Globus pallidus (tissue), 1 donor: ENCODE measurements around the gene HACD3.
"Not testable (repeated sequence)": the region's sequence is repeated elsewhere in the genome, so short reads cannot be mapped to it uniquely, and the experiment has no call there.

ENCODE experiments used
- DNase-seq: peaks from one replicate; pipeline ENCODE4 v3.0.0-alpha.2; 2015; ENCODE audit warnings: low spot score

Gene HACD3

GRCh38 chr15:65599677-65600076 is 69.4 kb downstream of the HACD3 start:
- no peak for DNase-seq

- no peak for DNase-seq
Measured at GRCh38 chr15:65603134-65603533, 72.9 kb downstream of the HACD3 start.

- DNase-seq, result no peak
Measured at GRCh38 chr15:65603559-65603958, 73.3 kb downstream of the HACD3 start.

GRCh38 chr15:65610871-65611718 is 80.8 kb downstream of the HACD3 start, which contains the start of gene INTS14:
Gene INTS14 (minus strand): TSS chr15:65611131. CDS start chr15:65607380, 3,751 bp downstream.
- peak; percentile 96 for DNase-seq

GRCh38 chr15:65611888-65612615 is 81.8 kb downstream of the HACD3 start:
- no peak for DNase-seq

- DNase-seq, result no peak
Measured at GRCh38 chr15:65612616-65612946, 82.3 kb downstream of the HACD3 start.

- no peak for DNase-seq
Measured at GRCh38 chr15:65612949-65613744, 82.9 kb downstream of the HACD3 start.

- not testable (repeated sequence) for DNase-seq
Measured at GRCh38 chr15:65615887-65616286, 85.6 kb downstream of the HACD3 start.

- no peak for DNase-seq
Measured at GRCh38 chr15:65618560-65619109, 88.4 kb downstream of the HACD3 start.

- no peak for DNase-seq
Measured at GRCh38 chr15:65619626-65620290, 89.5 kb downstream of the HACD3 start.

GRCh38 chr15:65620833-65621232 is 90.6 kb downstream of the HACD3 start:
- DNase-seq, result no peak

- no peak for DNase-seq
Measured at GRCh38 chr15:65621638-65622037, 91.4 kb downstream of the HACD3 start, which contains the start of gene SLC24A1. Gene SLC24A1 (plus strand): TSS chr15:65621938. CDS start chr15:65624081, 2,143 bp downstream.

- no peak for DNase-seq
Measured at GRCh38 chr15:65623103-65623502, 92.8 kb downstream of the HACD3 start.

- no peak for DNase-seq
Measured at GRCh38 chr15:65626856-65627255, 96.6 kb downstream of the HACD3 start.
